BJ (cell line): Measurements from ENCODE around the gene TCF4. TPM values are rescaled to one million over a fixed set of nuclear protein-coding genes. Genes with fewer than 3 reads are reported as not detected.

Experiments
- CTCF ChIA-PET: fragments of 350-600 bp; formaldehyde crosslinking; extraction: SDS; loops from one replicate; lab custom pipeline; 2021; ENCODE audit warnings: antibody characterized with exemption, inconsistent platforms; lab: Yijun Ruan, JAX
- POLR2A ChIA-PET: fragments of 300-600 bp; sonication (Branson Sonifier 250); formaldehyde crosslinking; extraction: SDS; loops from one replicate; lab custom pipeline; 2021; ENCODE audit warnings: antibody characterized with exemption; lab: Charles Lee
- DNase-seq: peaks from one replicate; pipeline ENCODE4 v3.0.0-alpha.2; 2011; ENCODE audit warnings: low read depth
- H3K27me3 ChIP-seq: 2 replicates; pipeline ENCODE4 v1.6.0; 2011; ENCODE audit warnings: low read length; ENCODE audit not compliant: control insufficient read depth, insufficient read depth
- H3K36me3 ChIP-seq: 2 replicates; pipeline ENCODE4 v1.5.1; 2011; ENCODE audit warnings: low read length; ENCODE audit not compliant: control insufficient read depth, insufficient read depth
- H3K4me3 ChIP-seq: 2 replicates; pipeline ENCODE4 v1.5.1; 2011; ENCODE audit warnings: low read depth, mild to moderate bottlenecking, control low read depth, low read length
- CTCF ChIP-seq: IDR thresholded peaks from 2 replicates; pipeline ENCODE4 v1.5.1; 2011; ENCODE audit warnings: low read depth, mild to moderate bottlenecking, control low read depth, inconsistent platforms, low read length, moderate library complexity; ENCODE audit not compliant: insufficient read depth
- polyA plus RNA-seq: library from polyadenylated mRNA; depleted of rRNA; stranded (reverse); fragments of >200 nt; gene quantifications from 2 replicates; pipeline ENCODE4 v1.2.3, GENCODE V29; 2011

Gene TCF4
- polyA plus RNA-seq, 1 experiment = 65.8 TPM

GRCh38 chr18:55515941-55516710 is 71.9 kb downstream of the TCF4 start:
- no peak for TF ChIP-seq CTCF
- POLR2A ChIA-PET = no interaction called here
- CTCF ChIA-PET = no interaction called here
- Histone ChIP-seq H3K36me3 (no peaks in the 10 kb centered on the region), H3K4me3 (no peak overlapping the region), H3K27me3 (no peaks in the 10 kb centered on the region)
- no peak for DNase-seq

DNA sequence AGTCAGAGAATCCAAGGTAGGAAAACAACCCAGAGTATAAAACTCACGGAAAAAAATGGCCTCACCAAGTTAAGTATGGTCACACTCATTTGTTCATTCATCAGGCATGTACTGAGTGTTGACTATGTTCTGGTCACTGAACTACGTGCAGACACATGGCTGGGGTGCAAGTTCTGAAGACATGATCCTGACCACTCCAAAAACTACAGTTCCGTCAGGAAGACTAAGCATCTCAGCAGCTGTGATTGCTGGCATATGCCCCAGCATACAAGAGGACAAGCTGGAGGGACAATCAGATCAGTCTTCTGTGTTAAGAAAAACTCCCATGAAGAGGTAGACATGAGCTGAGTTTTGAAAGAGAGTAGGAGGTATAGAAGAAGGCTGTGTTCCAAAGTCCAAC is 72.8 kb downstream of the TCF4 start:
- CTCF ChIA-PET = no interaction called here
- no peak for DNase-seq
- Histone ChIP-seq H3K4me3 (no peak overlapping the region), H3K36me3 (no peaks in the 10 kb centered on the region), H3K27me3 (no peaks in the 10 kb centered on the region)
- POLR2A ChIA-PET = no interaction called here
- TF ChIP-seq CTCF = no peak

- ChIA-PET CTCF (no interaction called here), POLR2A (no interaction called here)
- no peak for TF ChIP-seq CTCF
Observed at GRCh38 chr18:55513161-55513560, 74.8 kb downstream of the TCF4 start.

GRCh38 chr18:55511277-55511676 is 76.7 kb downstream of the TCF4 start:
- no peaks in the 10 kb centered on the region for H3K27me3 ChIP-seq
- H3K36me3 ChIP-seq = no peaks in the 10 kb centered on the region
- no peak for DNase-seq
- H3K4me3 ChIP-seq = no peak overlapping the region
- TF ChIP-seq CTCF = no peak
- POLR2A ChIA-PET = no interaction called here
- CTCF ChIA-PET = interaction anchor here (1.0 kb wide), 1 partner anchor 277 kb away, joined by 5 read pairs; no protein-coding TSS in a partner anchor

More at GRCh38 chr18:55513161-55513560, 74.8 kb downstream of the TCF4 start:
- Histone ChIP-seq H3K36me3 (no peaks in the 10 kb centered on the region), H3K4me3 (no peak overlapping the region), H3K27me3 (no peaks in the 10 kb centered on the region)
- DNase-seq = no peak

DNA sequence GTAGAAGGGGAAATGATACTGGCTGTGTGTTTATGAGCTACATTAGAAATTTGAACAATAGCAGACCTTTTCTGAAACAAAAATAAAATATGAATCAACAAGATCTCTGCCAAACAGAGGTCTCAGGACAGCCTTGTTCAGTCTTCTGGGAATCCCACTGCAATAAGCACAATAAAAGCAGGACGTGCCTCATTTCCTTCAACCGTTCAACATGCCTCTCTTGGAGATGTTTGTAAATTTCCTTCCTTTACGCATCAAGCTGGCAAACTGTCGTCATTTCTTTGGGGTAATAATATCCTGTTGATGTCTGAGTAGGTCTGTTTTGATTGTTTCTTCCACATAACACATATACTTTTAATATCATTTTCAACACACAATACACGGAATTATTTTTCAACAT is 77.2 kb downstream of the TCF4 start:
- CTCF ChIA-PET = interaction anchor here (1.0 kb wide), 1 partner anchor 276 kb away, joined by 5 read pairs; no protein-coding TSS in a partner anchor
- H3K36me3 ChIP-seq = no peaks in the 10 kb centered on the region
- H3K4me3 ChIP-seq = no peak overlapping the region
- POLR2A ChIA-PET = no interaction called here
- no peak for DNase-seq
- TF ChIP-seq CTCF = no peak
- no peaks in the 10 kb centered on the region for H3K27me3 ChIP-seq
